Neural cell (in vitro differentiated cells): ENCODE data around the gene KRT222. TPM values are rescaled to one million over a fixed set of nuclear protein-coding genes. Genes with fewer than 3 reads are reported as not detected.

Source experiments
- H2AFZ ChIP-seq: fragments of 200-600, 300-800 bp; sonication (generic), shearing (Covaris generic); 2 replicates; pipeline ENCODE4 v1.6.0; 2014; ENCODE audit warnings: low read depth, mild to moderate bottlenecking, antibody characterized with exemption, low read length, moderate library complexity
- H3F3A ChIP-seq: fragments of 200-600 bp; shearing (Covaris generic); 2 replicates; pipeline ENCODE4 v1.6.1; 2016; ENCODE audit warnings: mild to moderate bottlenecking, moderate library complexity, mixed read lengths, antibody characterized with exemption, low read length; ENCODE audit not compliant: insufficient read depth, poor library complexity, severe bottlenecking
- H3K27ac ChIP-seq: fragments of 200-600, 300-800 bp; sonication (generic), shearing (Covaris generic); 2 replicates; pipeline ENCODE4 v1.5.1; 2014; ENCODE audit warnings: mild to moderate bottlenecking, low read length, moderate library complexity
- H3K27me3 ChIP-seq: fragments of 300-800, 200-600 bp; sonication (generic), shearing (Covaris generic); 2 replicates; pipeline ENCODE4 v1.6.0; 2014; ENCODE audit warnings: mild to moderate bottlenecking, low read depth, low read length, moderate library complexity; ENCODE audit not compliant: insufficient read depth
- H3K36me3 ChIP-seq: fragments of 300-800, 200-600 bp; sonication (generic), shearing (Covaris generic); 2 replicates; pipeline ENCODE4 v1.5.1; 2014; ENCODE audit warnings: mild to moderate bottlenecking, antibody characterized with exemption, low read length, moderate library complexity; ENCODE audit not compliant: insufficient read depth
- H3K4me2 ChIP-seq: fragments of 300-800, 200-600 bp; sonication (generic), shearing (Covaris generic); 2 replicates; pipeline ENCODE4 v1.6.0; 2014; ENCODE audit warnings: mild to moderate bottlenecking, low read length
- H3K4me3 ChIP-seq: fragments of 300-800, 200-600 bp; sonication (generic), shearing (Covaris generic); 2 replicates; pipeline ENCODE4 v1.5.1; 2014; ENCODE audit warnings: mild to moderate bottlenecking, low read length, moderate library complexity
- H3K79me2 ChIP-seq: fragments of 200-600 bp; shearing (Covaris generic); replicated peaks from 2 replicates; pipeline ENCODE4 v1.6.0; 2014; ENCODE audit warnings: mild to moderate bottlenecking, low read length, moderate library complexity; ENCODE audit not compliant: insufficient read depth
- H3K9ac ChIP-seq: fragments of 300-800, 200-600 bp; sonication (generic), shearing (Covaris generic); 2 replicates; pipeline ENCODE4 v1.6.1; 2016; ENCODE audit warnings: mild to moderate bottlenecking, low read length, mixed read lengths
- H3K9me2 ChIP-seq: fragments of 200-600 bp; shearing (Covaris generic); 2 replicates; pipeline ENCODE4 v1.6.1; 2016; ENCODE audit warnings: mild to moderate bottlenecking, low read length, mixed read lengths; ENCODE audit not compliant: insufficient read depth
- H3K9me3 ChIP-seq: fragments of 200-600, 300-800 bp; sonication (generic), shearing (Covaris generic); 2 replicates; pipeline ENCODE4 v1.6.1; 2016; ENCODE audit warnings: mild to moderate bottlenecking, mixed run types, low read length, moderate library complexity, mixed read lengths
- H4K20me1 ChIP-seq: fragments of 200-600 bp; shearing (Covaris generic); 2 replicates; pipeline ENCODE4 v1.6.1; 2016; ENCODE audit warnings: mild to moderate bottlenecking, mixed run types; ENCODE audit not compliant: insufficient read depth
- EP300 ChIP-seq: fragments of 450-650 bp; conservative IDR thresholded peaks from 2 replicates; pipeline ENCODE4 v1.6.1; 2014; ENCODE audit warnings: antibody characterized with exemption, mild to moderate bottlenecking, moderate library complexity; ENCODE audit not compliant: poor library complexity, severe bottlenecking
- EZH2 ChIP-seq: fragments of 200-600, 300-800 bp; shearing (Covaris generic), sonication (generic); IDR thresholded peaks from 2 replicates; pipeline ENCODE4 v1.6.1; 2014; ENCODE audit warnings: antibody characterized with exemption, low read length, borderline replicate concordance, mild to moderate bottlenecking; ENCODE audit not compliant: insufficient read depth, poor library complexity, severe bottlenecking
- MXI1 ChIP-seq: fragments of 450-650 bp; conservative IDR thresholded peaks from 2 replicates; pipeline ENCODE4 v1.6.1; 2014; ENCODE audit warnings: antibody characterized with exemption, mild to moderate bottlenecking; ENCODE audit not compliant: poor library complexity, severe bottlenecking
- POLR2AphosphoS5 ChIP-seq: IDR thresholded peaks from 2 replicates; pipeline ENCODE4 v1.6.1; 2012
- RAD21 ChIP-seq: fragments of 450-650 bp; conservative IDR thresholded peaks from 2 replicates; pipeline ENCODE4 v1.6.1; 2014; ENCODE audit warnings: antibody characterized with exemption, mild to moderate bottlenecking, moderate library complexity
- SMC3 ChIP-seq: fragments of 450-650 bp; conservative IDR thresholded peaks from 2 replicates; pipeline ENCODE4 v1.6.1; 2014; ENCODE audit warnings: antibody characterized with exemption, mild to moderate bottlenecking, moderate library complexity; ENCODE audit not compliant: poor library complexity
- TAF1 ChIP-seq: IDR thresholded peaks from 2 replicates; pipeline ENCODE4 v1.6.1; 2012; ENCODE audit warnings: low read depth
- polyA plus RNA-seq: library from polyadenylated mRNA; depleted of rRNA; stranded (reverse); fragments of >200 nt; gene quantifications from 2 replicates; pipeline ENCODE4 v1.2.3, GENCODE V29; 2014
- TF ChIP-seq, protein P1 (sequence below): fragments of 450-650 bp; IDR thresholded peaks from 2 replicates; pipeline ENCODE4 v1.5.1; 2014; ENCODE audit warnings: antibody characterized with exemption, mild to moderate bottlenecking, moderate library complexity; ENCODE audit not compliant: poor library complexity, severe bottlenecking
- TF ChIP-seq, protein P2 (sequence below): IDR thresholded peaks from 2 replicates; pipeline ENCODE4 v1.6.1; 2012; ENCODE audit warnings: borderline replicate concordance

The KRT222 gene
- polyA plus RNA-seq, 1 donor from 2014 or later = 15.1 TPM

DNA sequence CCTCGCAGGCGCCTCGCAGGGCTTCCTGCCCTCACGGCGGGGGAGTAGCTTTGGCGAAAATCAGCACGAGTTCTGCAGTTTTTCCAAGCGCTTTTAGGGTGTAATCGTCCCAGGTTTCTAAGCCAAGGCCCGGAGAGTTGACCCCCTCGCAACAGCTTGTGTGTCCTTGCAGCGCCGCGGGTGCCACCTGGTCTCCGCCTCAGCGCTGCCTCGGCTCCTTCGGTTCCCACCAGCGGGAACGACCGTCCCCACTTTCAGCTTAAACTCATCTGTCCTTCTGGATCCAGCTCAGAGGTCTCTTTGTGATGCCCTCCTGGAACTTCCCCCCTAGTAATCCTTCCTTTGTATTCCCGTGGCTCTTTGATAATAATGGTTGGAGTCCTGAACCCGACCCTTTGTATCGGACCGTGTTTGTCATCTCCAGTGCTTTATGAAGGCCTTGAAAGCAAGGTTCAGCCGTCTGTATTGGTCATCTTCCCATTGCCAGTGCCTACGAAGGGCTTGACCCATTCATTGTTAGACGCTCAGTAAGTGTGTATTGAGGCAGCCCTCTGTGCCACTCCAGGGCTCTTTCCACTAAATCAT is 16.5 kb downstream of the KRT222 start:
- H2AFZ ChIP-seq = peak overlapping the region; percentile 100
- peak overlapping the region; percentile 98 for H3K27ac ChIP-seq
- no peaks in the 10 kb centered on the region for H3K9me3 ChIP-seq
- TF ChIP-seq EP300 = no peak
- TF ChIP-seq POLR2AphosphoS5 = peak; percentile 25
- peak; percentile 25 for TF ChIP-seq MXI1
- TF ChIP-seq TAF1 = peak; percentile 23
- TF ChIP-seq SMC3 = peak; percentile 11
- no peak for TF ChIP-seq RAD21
- TF ChIP-seq, protein P1, sequence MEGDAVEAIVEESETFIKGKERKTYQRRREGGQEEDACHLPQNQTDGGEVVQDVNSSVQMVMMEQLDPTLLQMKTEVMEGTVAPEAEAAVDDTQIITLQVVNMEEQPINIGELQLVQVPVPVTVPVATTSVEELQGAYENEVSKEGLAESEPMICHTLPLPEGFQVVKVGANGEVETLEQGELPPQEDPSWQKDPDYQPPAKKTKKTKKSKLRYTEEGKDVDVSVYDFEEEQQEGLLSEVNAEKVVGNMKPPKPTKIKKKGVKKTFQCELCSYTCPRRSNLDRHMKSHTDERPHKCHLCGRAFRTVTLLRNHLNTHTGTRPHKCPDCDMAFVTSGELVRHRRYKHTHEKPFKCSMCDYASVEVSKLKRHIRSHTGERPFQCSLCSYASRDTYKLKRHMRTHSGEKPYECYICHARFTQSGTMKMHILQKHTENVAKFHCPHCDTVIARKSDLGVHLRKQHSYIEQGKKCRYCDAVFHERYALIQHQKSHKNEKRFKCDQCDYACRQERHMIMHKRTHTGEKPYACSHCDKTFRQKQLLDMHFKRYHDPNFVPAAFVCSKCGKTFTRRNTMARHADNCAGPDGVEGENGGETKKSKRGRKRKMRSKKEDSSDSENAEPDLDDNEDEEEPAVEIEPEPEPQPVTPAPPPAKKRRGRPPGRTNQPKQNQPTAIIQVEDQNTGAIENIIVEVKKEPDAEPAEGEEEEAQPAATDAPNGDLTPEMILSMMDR = no peak
- no peak for TF ChIP-seq EZH2
- TF ChIP-seq, protein P2, sequence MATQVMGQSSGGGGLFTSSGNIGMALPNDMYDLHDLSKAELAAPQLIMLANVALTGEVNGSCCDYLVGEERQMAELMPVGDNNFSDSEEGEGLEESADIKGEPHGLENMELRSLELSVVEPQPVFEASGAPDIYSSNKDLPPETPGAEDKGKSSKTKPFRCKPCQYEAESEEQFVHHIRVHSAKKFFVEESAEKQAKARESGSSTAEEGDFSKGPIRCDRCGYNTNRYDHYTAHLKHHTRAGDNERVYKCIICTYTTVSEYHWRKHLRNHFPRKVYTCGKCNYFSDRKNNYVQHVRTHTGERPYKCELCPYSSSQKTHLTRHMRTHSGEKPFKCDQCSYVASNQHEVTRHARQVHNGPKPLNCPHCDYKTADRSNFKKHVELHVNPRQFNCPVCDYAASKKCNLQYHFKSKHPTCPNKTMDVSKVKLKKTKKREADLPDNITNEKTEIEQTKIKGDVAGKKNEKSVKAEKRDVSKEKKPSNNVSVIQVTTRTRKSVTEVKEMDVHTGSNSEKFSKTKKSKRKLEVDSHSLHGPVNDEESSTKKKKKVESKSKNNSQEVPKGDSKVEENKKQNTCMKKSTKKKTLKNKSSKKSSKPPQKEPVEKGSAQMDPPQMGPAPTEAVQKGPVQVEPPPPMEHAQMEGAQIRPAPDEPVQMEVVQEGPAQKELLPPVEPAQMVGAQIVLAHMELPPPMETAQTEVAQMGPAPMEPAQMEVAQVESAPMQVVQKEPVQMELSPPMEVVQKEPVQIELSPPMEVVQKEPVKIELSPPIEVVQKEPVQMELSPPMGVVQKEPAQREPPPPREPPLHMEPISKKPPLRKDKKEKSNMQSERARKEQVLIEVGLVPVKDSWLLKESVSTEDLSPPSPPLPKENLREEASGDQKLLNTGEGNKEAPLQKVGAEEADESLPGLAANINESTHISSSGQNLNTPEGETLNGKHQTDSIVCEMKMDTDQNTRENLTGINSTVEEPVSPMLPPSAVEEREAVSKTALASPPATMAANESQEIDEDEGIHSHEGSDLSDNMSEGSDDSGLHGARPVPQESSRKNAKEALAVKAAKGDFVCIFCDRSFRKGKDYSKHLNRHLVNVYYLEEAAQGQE = peak; percentile 5
- H3F3A ChIP-seq = peaks cover 5% of the 10 kb centered on the region
- H3K36me3 ChIP-seq = peaks cover 6% of the 10 kb centered on the region
- H4K20me1 ChIP-seq = no peaks in the 10 kb centered on the region
- H3K4me3 ChIP-seq = peak overlapping the region; percentile 89
- H3K4me2 ChIP-seq = peak overlapping the region; percentile 98
- H3K79me2 ChIP-seq = peaks cover 49% of the 10 kb centered on the region
- peak overlapping the region; percentile 99 for H3K9ac ChIP-seq
- H3K9me2 ChIP-seq = peaks cover 2% of the 10 kb centered on the region
- H3K27me3 ChIP-seq = no peaks in the 10 kb centered on the region

DNA sequence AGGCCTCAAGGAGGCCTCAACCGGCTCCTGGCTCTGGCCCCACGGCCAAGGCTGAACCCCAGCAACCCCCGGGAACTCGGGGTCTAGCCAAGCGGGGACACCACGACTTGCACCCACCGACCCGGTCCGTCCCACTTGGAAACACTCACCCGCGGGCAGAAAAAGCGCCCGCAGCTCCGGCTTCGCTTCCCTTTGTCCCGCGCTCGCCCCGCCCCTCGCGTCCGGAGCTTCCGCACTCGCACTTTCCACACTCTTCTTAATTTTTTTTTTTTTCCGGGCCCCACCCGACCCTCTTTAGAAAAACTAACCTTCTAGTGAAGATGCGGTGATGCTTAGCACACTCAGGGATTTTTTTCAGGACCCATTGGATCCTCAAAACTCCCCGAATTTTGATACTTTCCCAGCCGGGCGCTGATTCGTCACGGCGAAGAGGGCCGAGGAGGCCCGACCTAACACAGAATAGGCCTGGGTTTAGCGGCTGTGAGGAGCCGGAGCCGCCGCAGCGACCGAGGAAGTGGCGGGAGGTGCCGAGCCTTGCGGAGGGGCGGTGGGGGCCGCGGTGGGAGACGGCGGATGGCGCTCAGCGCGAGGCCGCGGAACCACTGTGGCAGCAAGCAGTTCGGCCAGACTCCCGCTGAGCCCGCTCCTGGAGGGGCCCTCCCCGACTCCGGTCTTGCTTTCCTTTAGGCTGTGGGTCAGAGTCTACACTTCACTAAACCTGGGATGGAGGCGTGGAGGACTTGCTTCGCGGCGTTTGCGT is 17.2 kb downstream of the KRT222 start, which contains the start of gene SMARCE1:
Gene SMARCE1 (minus strand): TSS at position 195 of the 760 bp plus-strand sequence. CDS start 2,016 bp downstream, outside the sequence.
- Histone ChIP-seq H3F3A (peaks cover 5% of the 10 kb centered on the region), H3K36me3 (peaks cover 6% of the 10 kb centered on the region), H3K4me3 (peak within 1 kb of the TSS; percentile 89), H4K20me1 (no peaks in the 10 kb centered on the region), H3K9me3 (no peaks in the 10 kb centered on the region), H3K9me2 (no peaks in the 10 kb centered on the region), H3K9ac (peak within 1 kb of the TSS; percentile 99), H2AFZ (peak within 1 kb of the TSS; percentile 100), H3K4me2 (peak within 1 kb of the TSS; percentile 98), H3K79me2 (peaks cover 55% of the 10 kb centered on the region), H3K27ac (peak within 1 kb of the TSS; percentile 98), H3K27me3 (no peaks in the 10 kb centered on the region)
- TF ChIP-seq EP300 = peak; percentile 98
- TF ChIP-seq MXI1 = peak; percentile 31
- peak; percentile 85 for TF ChIP-seq TAF1
- TF ChIP-seq EZH2 = no peak
- TF ChIP-seq, protein P2 = peak; percentile 72
- TF ChIP-seq RAD21 = no peak
- TF ChIP-seq, protein P1 = no peak
- no peak for TF ChIP-seq SMC3
- TF ChIP-seq POLR2AphosphoS5 = peak; percentile 88
